Effector memory CD8-positive, alpha-beta T cell (primary cell): ENCODE data around the gene THBD.

Source experiments
- ATAC-seq: fragments of 150-1000 bp; cut with Tn5 transposase; replicated peaks from 2 replicates; pipeline ENCODE4 v1.10.0; 2021; ENCODE audit warnings: mild to moderate bottlenecking, moderate library complexity
- DNase-seq, 3 experiments: peaks; one replicate each; pipeline ENCODE4 v3.0.0; 2021
- H3K27ac Mint-ChIP-seq, 2 donors: one replicate each; pipeline ENCODE4 v1.8.0; 2022; ENCODE audit warnings: mild to moderate bottlenecking in 2 of 2, mixed read lengths in 2 of 2, moderate library complexity in 2 of 2
- H3K27me3 Mint-ChIP-seq, 2 donors: one replicate each; pipeline ENCODE4 v1.8.0; 2022; ENCODE audit warnings: mixed read lengths in 2 of 2
- H3K36me3 Mint-ChIP-seq: one replicate; pipeline ENCODE4 v1.8.0; 2022; ENCODE audit warnings: mild to moderate bottlenecking, moderate library complexity, mixed read lengths; ENCODE audit not compliant: insufficient read depth
- H3K4me1 Mint-ChIP-seq, 2 donors: one replicate each; pipeline ENCODE4 v1.8.0; 2022; ENCODE audit warnings: low read depth in 2 of 2, mixed read lengths in 2 of 2
- H3K4me3 Mint-ChIP-seq, 2 donors: one replicate each; pipeline ENCODE4 v1.8.0; 2022; ENCODE audit warnings: mild to moderate bottlenecking in 2 of 2, mixed read lengths in 2 of 2, moderate library complexity in 2 of 2
- H3K9me3 Mint-ChIP-seq, 2 donors: one replicate each; pipeline ENCODE4 v1.8.0; 2022; ENCODE audit warnings: mixed read lengths in 2 of 2

THBD gene

GRCh38 chr20:23002276-23002675, 47.2 kb downstream of the THBD start:
- no peak for ATAC-seq
- H3K4me1 Mint-ChIP-seq: no peaks in the 10 kb centered on the region

GRCh38 chr20:23000232-23000947, 49.1 kb downstream of the THBD start:
- H3K4me1 Mint-ChIP-seq: no peaks in the 10 kb centered on the region
- H3K36me3 Mint-ChIP-seq: no peaks in the 10 kb centered on the region
- peaks cover 0 to 7% of the 10 kb centered on the region in 2 donors for H3K27me3 Mint-ChIP-seq
- no peak overlapping the region for H3K27ac Mint-ChIP-seq
- no peaks in the 10 kb centered on the region for H3K9me3 Mint-ChIP-seq
- ATAC-seq: no peak
- H3K4me3 Mint-ChIP-seq: no peak overlapping the region
- no peak for DNase-seq

More at GRCh38 chr20:23002276-23002675, 47.2 kb downstream of the THBD start:
- Mint-ChIP-seq H3K27me3 (peaks cover 0 to 7% of the 10 kb centered on the region in 2 donors), H3K4me3 (no peak overlapping the region), H3K36me3 (no peaks in the 10 kb centered on the region), H3K27ac (no peak overlapping the region), H3K9me3 (no peaks in the 10 kb centered on the region)
- no peak for DNase-seq

- Mint-ChIP-seq H3K4me1 (no peaks in the 10 kb centered on the region), H3K27ac (no peak overlapping the region), H3K27me3 (peaks cover 0 to 7% of the 10 kb centered on the region in 2 donors), H3K9me3 (no peaks in the 10 kb centered on the region), H3K36me3 (no peaks in the 10 kb centered on the region), H3K4me3 (no peak overlapping the region)
- DNase-seq (no peak), ATAC-seq (no peak)
Observed at GRCh38 chr20:22999756-23000155, 49.7 kb downstream of the THBD start.

GRCh38 chr20:22998476-22998875, 51.0 kb downstream of the THBD start:
- Mint-ChIP-seq H3K27me3 (peaks cover 0 to 7% of the 10 kb centered on the region in 2 donors), H3K9me3 (no peaks in the 10 kb centered on the region), H3K4me1 (no peaks in the 10 kb centered on the region), H3K36me3 (no peaks in the 10 kb centered on the region), H3K27ac (no peak overlapping the region), H3K4me3 (no peak overlapping the region)
- DNase-seq (no peak), ATAC-seq (no peak)

GRCh38 chr20:22995923-22996322, 53.5 kb downstream of the THBD start:
- no peaks in the 10 kb centered on the region for H3K9me3 Mint-ChIP-seq
- peaks cover 0 to 7% of the 10 kb centered on the region in 2 donors for H3K27me3 Mint-ChIP-seq
- ATAC-seq (no peak), DNase-seq (no peak)
- no peaks in the 10 kb centered on the region for H3K4me1 Mint-ChIP-seq
- no peaks in the 10 kb centered on the region for H3K36me3 Mint-ChIP-seq
- H3K27ac Mint-ChIP-seq: no peak overlapping the region
- H3K4me3 Mint-ChIP-seq: no peak overlapping the region
